ENCODE measurements around the gene TUBB2A. TPM values are rescaled to one million over a fixed set of nuclear protein-coding genes. Genes with fewer than 3 reads are reported as not detected.

Gene TUBB2A
- total and polyA plus RNA-seq, 2 of the 13 experiments (the other 11 are each of a cell fraction or from before 2014, with no cell fraction given), result 35.3 to 106 TPM

DNA sequence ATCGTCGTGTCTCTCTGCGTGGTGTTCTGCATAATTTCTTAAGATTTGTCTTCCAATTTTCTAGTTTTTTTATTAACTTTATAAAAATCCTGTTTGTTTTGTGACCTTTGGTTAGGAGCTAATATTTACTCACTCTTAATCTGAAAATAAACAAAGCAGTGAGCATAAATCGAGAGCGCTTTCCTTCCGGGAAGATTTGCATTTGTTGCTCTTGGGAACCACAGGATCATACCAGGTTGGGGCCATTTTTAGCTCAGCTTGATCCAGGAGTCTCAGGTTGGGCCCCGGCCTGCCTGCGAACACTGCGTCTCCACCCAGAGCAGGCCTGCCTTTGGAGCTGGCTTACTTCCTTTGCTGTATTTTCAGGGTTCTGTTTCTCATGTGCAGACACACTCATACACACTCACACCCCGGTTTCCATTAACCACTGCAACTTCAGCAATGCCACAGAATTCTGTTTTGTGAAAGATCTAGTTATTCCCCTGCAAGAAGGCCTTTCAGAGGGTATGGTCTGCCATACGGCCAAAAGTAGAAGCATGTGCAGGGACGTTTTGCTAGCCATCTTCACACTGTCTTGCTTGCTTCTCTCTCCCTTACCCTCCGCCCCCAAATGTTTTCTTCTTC lies 21.6 kb downstream of the TUBB2A start (continued):
- TF ChIP-seq, protein P1, sequence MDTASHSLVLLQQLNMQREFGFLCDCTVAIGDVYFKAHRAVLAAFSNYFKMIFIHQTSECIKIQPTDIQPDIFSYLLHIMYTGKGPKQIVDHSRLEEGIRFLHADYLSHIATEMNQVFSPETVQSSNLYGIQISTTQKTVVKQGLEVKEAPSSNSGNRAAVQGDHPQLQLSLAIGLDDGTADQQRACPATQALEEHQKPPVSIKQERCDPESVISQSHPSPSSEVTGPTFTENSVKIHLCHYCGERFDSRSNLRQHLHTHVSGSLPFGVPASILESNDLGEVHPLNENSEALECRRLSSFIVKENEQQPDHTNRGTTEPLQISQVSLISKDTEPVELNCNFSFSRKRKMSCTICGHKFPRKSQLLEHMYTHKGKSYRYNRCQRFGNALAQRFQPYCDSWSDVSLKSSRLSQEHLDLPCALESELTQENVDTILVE (CRISPR knock-in tag; IDR thresholded peaks at IDR 0.05), result peak; percentile 62; the same call in 1 of the 2 replicates
- TF ChIP-seq, protein P2, sequence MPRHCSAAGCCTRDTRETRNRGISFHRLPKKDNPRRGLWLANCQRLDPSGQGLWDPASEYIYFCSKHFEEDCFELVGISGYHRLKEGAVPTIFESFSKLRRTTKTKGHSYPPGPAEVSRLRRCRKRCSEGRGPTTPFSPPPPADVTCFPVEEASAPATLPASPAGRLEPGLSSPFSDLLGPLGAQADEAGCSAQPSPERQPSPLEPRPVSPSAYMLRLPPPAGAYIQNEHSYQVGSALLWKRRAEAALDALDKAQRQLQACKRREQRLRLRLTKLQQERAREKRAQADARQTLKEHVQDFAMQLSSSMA (CRISPR knock-in tag; IDR thresholded peaks at IDR 0.05), result no peak
- TF ChIP-seq ZNF7 (CRISPR knock-in tag; IDR thresholded peaks at IDR 0.05) (no peak), KLF6 (CRISPR knock-in tag; IDR thresholded peaks at IDR 0.05) (0 out of 2 replicates have a peak, but pooled peaks have one; percentile 34), XBP1 (CRISPR knock-in tag; IDR thresholded peaks at IDR 0.05) (no peak), HMG20A (CRISPR knock-in tag; IDR thresholded peaks at IDR 0.05; ENCODE audit: borderline replicate concordance) (peak; percentile 79; the same call in 1 of the 2 replicates), ZBTB33 (CRISPR knock-in tag; IDR thresholded peaks at IDR 0.05) (peak; percentile 33; the same call in 1 of the 2 replicates), SETDB1 (CRISPR knock-in tag; IDR thresholded peaks at IDR 0.05; ENCODE audit: borderline replicate concordance) (no peak), MXI1 (IDR thresholded peaks at IDR 0.05; ENCODE audit: borderline replicate concordance, low read depth, low read length) (no peak; the same call in 2 of the 3 replicates), ZNF615 (CRISPR knock-in tag; IDR thresholded peaks at IDR 0.05; ENCODE audit: borderline replicate concordance) (peak; percentile 11; the same call in 1 of the 2 replicates), MATR3 (CRISPR knock-in tag; IDR thresholded peaks at IDR 0.05) (no peak)
- TF ChIP-seq, protein P3, sequence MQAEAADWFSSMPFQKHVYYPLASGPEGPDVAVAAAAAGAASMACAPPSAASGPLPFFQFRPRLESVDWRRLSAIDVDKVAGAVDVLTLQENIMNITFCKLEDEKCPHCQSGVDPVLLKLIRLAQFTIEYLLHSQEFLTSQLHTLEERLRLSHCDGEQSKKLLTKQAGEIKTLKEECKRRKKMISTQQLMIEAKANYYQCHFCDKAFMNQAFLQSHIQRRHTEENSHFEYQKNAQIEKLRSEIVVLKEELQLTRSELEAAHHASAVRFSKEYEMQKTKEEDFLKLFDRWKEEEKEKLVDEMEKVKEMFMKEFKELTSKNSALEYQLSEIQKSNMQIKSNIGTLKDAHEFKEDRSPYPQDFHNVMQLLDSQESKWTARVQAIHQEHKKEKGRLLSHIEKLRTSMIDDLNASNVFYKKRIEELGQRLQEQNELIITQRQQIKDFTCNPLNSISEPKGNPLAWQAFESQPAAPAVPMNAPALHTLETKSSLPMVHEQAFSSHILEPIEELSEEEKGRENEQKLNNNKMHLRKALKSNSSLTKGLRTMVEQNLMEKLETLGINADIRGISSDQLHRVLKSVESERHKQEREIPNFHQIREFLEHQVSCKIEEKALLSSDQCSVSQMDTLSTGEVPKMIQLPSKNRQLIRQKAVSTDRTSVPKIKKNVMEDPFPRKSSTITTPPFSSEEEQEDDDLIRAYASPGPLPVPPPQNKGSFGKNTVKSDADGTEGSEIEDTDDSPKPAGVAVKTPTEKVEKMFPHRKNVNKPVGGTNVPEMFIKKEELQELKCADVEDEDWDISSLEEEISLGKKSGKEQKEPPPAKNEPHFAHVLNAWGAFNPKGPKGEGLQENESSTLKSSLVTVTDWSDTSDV (CRISPR knock-in tag; IDR thresholded peaks at IDR 0.05), result no peak
- TF ChIP-seq, protein P4, sequence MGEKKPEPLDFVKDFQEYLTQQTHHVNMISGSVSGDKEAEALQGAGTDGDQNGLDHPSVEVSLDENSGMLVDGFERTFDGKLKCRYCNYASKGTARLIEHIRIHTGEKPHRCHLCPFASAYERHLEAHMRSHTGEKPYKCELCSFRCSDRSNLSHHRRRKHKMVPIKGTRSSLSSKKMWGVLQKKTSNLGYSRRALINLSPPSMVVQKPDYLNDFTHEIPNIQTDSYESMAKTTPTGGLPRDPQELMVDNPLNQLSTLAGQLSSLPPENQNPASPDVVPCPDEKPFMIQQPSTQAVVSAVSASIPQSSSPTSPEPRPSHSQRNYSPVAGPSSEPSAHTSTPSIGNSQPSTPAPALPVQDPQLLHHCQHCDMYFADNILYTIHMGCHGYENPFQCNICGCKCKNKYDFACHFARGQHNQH (CRISPR knock-in tag; IDR thresholded peaks at IDR 0.05), result peak; percentile 27; the same call in 1 of the 2 replicates
- TF ChIP-seq, protein P5, sequence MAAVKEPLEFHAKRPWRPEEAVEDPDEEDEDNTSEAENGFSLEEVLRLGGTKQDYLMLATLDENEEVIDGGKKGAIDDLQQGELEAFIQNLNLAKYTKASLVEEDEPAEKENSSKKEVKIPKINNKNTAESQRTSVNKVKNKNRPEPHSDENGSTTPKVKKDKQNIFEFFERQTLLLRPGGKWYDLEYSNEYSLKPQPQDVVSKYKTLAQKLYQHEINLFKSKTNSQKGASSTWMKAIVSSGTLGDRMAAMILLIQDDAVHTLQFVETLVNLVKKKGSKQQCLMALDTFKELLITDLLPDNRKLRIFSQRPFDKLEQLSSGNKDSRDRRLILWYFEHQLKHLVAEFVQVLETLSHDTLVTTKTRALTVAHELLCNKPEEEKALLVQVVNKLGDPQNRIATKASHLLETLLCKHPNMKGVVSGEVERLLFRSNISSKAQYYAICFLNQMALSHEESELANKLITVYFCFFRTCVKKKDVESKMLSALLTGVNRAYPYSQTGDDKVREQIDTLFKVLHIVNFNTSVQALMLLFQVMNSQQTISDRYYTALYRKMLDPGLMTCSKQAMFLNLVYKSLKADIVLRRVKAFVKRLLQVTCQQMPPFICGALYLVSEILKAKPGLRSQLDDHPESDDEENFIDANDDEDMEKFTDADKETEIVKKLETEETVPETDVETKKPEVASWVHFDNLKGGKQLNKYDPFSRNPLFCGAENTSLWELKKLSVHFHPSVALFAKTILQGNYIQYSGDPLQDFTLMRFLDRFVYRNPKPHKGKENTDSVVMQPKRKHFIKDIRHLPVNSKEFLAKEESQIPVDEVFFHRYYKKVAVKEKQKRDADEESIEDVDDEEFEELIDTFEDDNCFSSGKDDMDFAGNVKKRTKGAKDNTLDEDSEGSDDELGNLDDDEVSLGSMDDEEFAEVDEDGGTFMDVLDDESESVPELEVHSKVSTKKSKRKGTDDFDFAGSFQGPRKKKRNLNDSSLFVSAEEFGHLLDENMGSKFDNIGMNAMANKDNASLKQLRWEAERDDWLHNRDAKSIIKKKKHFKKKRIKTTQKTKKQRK (IDR thresholded peaks at IDR 0.05; ENCODE audit: low read length), result no peak
- TF ChIP-seq, protein P6, sequence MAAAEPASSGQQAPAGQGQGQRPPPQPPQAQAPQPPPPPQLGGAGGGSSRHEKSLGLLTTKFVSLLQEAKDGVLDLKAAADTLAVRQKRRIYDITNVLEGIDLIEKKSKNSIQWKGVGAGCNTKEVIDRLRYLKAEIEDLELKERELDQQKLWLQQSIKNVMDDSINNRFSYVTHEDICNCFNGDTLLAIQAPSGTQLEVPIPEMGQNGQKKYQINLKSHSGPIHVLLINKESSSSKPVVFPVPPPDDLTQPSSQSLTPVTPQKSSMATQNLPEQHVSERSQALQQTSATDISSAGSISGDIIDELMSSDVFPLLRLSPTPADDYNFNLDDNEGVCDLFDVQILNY (CRISPR knock-in tag; conservative IDR thresholded peaks at IDR 0.05), result no peak

All from HepG2 (cell line).